Fibroblast of lung (primary cell): ENCODE data around the gene EXOC2.

Experiments used
- CTCF ChIP-seq, 2 donors: IDR thresholded peaks in 1 of 2; conservative IDR thresholded peaks in 1 of 2; 1 replicate in 1 of 2; 2 replicates in 1 of 2; pipeline ENCODE4 v1.5.1; 2011 to 2012; ENCODE audit warnings: low read length in 2 of 2, control low read depth in 1 of 2, inconsistent platforms in 1 of 2, low read depth in 1 of 2, mild to moderate bottlenecking in 1 of 2
- EZH2 ChIP-seq: IDR thresholded peaks from 2 replicates; pipeline ENCODE4 v1.5.1; 2012; ENCODE audit warnings: low read length, control low read depth, mild to moderate bottlenecking; ENCODE audit errors: missing control alignments

- TF ChIP-seq CTCF (conservative IDR thresholded peaks at IDR 0.05 in 1 of 2, IDR thresholded peaks at IDR 0.05 in 1 of 2; ENCODE audit: low read depth in 1 of 2, low read length in 2 of 2) = no peak
- no peak for TF ChIP-seq EZH2
Observed at GRCh38 chr6:683742-684440, 9.0 kb downstream of the EXOC2 start.
